K562 (cell line): ENCODE results near the gene KLHL29. TPM values are rescaled to one million over a fixed set of nuclear protein-coding genes. Genes with fewer than 3 reads are reported as not detected.

Experiments used
- ATAC-seq: fragments of 200-7000 bp; cut with Tn5 transposase; 3 replicates; pipeline ENCODE4 v1.9.1; 2020; ENCODE audit warnings: moderate library complexity
- BruUV-seq: library from RNA; stranded (reverse); fragments of 400-500 nt; replicated peaks from 2 replicates; lab custom pipeline; 2021; lab: Mats Ljungman, UMichigan
- CTCF ChIA-PET: fragments of 300-600 bp; formaldehyde crosslinking; extraction: SDS; loops from one replicate; lab custom pipeline; 2021; ENCODE audit warnings: low intra/inter-chr PET ratio; lab: Yijun Ruan, JAX
- POLR2A ChIA-PET: fragments of 300-600, 350-650 bp; sonication (Branson Sonifier 250); formaldehyde crosslinking; extraction: SDS; loops from one replicate; lab custom pipeline; 2021; ENCODE audit warnings: antibody characterized with exemption, inconsistent platforms; lab: Yijun Ruan, JAX
- DNase-seq, 4 experiments: peaks; one replicate each; pipeline versions ENCODE4 v3.0.0 to v3.0.0-alpha.2; 2011 to 2018; ENCODE audit warnings: low spot score in 3 of 4, mixed read lengths in 3 of 4; ENCODE audit errors: extremely low read depth in 1 of 4
- FAIRE-seq: peaks from 2 replicates; lab custom pipeline; 2011; peaks lifted over from hg19 to GRCh38; lab: Jason Lieb, UNC
- H2AFZ ChIP-seq: 2 replicates; pipeline ENCODE4 v1.6.0; 2011; ENCODE audit warnings: low read depth, low read length, control low read depth, inconsistent platforms
- H3K27ac ChIP-seq: fragments of 200-600 bp; 3 replicates; pipeline ENCODE4 v1.8.0; 2011; ENCODE audit warnings: low read depth, mild to moderate bottlenecking, control low read depth, inconsistent platforms, low read length, moderate library complexity, mixed read lengths; ENCODE audit errors: extremely low read depth
- H3K27me3 ChIP-seq, 2 experiments: fragments of 300-600 bp in 1 of 2; 2 replicates in 1 of 2; 3 replicates in 1 of 2; pipeline versions ENCODE4 v1.6.0 to v1.8.0; 2011; ENCODE audit warnings: inconsistent platforms in 2 of 2, low read length in 2 of 2, mild to moderate bottlenecking in 1 of 2, mixed read lengths in 1 of 2, moderate library complexity in 1 of 2; ENCODE audit not compliant: control insufficient read depth in 2 of 2, insufficient read depth in 2 of 2
- H3K36me3 ChIP-seq: fragments of 300-600 bp; 3 replicates; pipeline ENCODE4 v1.8.0; 2011; ENCODE audit warnings: mild to moderate bottlenecking, low read length, inconsistent platforms; ENCODE audit not compliant: control insufficient read depth, insufficient read depth
- H3K4me1 ChIP-seq, 2 experiments: fragments of 200-600 bp in 1 of 2; replicated peaks in 1 of 2; 2 replicates in 1 of 2; 3 replicates in 1 of 2; pipeline versions ENCODE4 v1.5.1 to v1.8.0; 2011; ENCODE audit warnings: inconsistent platforms in 2 of 2, low read length in 2 of 2, mild to moderate bottlenecking in 1 of 2, mixed read lengths in 1 of 2, moderate library complexity in 1 of 2; ENCODE audit not compliant: control insufficient read depth in 2 of 2, insufficient read depth in 2 of 2
- H3K4me2 ChIP-seq: 2 replicates; pipeline ENCODE4 v1.6.1; 2011; ENCODE audit warnings: low read length, control low read depth, inconsistent platforms, mixed read lengths; ENCODE audit not compliant: insufficient read depth
- H3K4me3 ChIP-seq: fragments of 200-600 bp; sonication (generic), shearing (Covaris generic); 2 replicates; pipeline ENCODE4 v1.5.1; 2016; ENCODE audit warnings: control low read depth, inconsistent platforms
- H3K79me2 ChIP-seq: fragments of 200-600 bp; 3 replicates; pipeline ENCODE4 v1.8.0; 2011; ENCODE audit warnings: low read length, inconsistent platforms; ENCODE audit not compliant: control insufficient read depth, insufficient read depth
- H3K9ac ChIP-seq, 2 experiments: 2 replicates each; pipeline versions ENCODE4 v1.6.0 to v1.6.1; 2011; ENCODE audit warnings: low read depth in 2 of 2, low read length in 2 of 2, control low read depth in 1 of 2, inconsistent platforms in 1 of 2, mild to moderate bottlenecking in 1 of 2, mixed read lengths in 1 of 2; ENCODE audit not compliant: insufficient read depth in 1 of 2
- H3K9me1 ChIP-seq: one replicate; pipeline ENCODE4 v1.6.0; 2011; ENCODE audit warnings: inconsistent platforms, mild to moderate bottlenecking, low read length, moderate library complexity; ENCODE audit not compliant: control insufficient read depth, insufficient read depth
- H3K9me3 ChIP-seq: replicated peaks from 2 replicates; pipeline ENCODE4 v1.5.1; 2011; ENCODE audit warnings: low read depth, low read length, inconsistent platforms; ENCODE audit not compliant: control insufficient read depth, insufficient read depth
- H4K20me1 ChIP-seq: replicated peaks from 2 replicates; pipeline ENCODE4 v1.6.1; 2011; ENCODE audit warnings: low read length, inconsistent platforms, mixed read lengths; ENCODE audit not compliant: control insufficient read depth, insufficient read depth
- MYNN ChIP-seq, 2 experiments: sonication (generic); formaldehyde crosslinking in 1 of 2; IDR thresholded peaks; 2 replicates each; pipeline versions ENCODE4 v1.5.0 to v1.6.1; 2016 to 2020; ENCODE audit warnings: antibody characterized with exemption in 1 of 2, missing genetic modification reagents in 1 of 2
- REST ChIP-seq, 2 experiments: fragments of 450-650 bp; formaldehyde crosslinking in 1 of 2; IDR thresholded peaks; 2 replicates each; pipeline versions ENCODE4 v1.4.0 to v1.6.1; 2014 to 2020; ENCODE audit warnings: mild to moderate bottlenecking in 2 of 2, borderline replicate concordance in 1 of 2, low read depth in 1 of 2
- STAT5A ChIP-seq: IDR thresholded peaks from 2 replicates; pipeline ENCODE4 v1.6.1; 2012; ENCODE audit warnings: low read length, inconsistent platforms, borderline replicate concordance
- TSC22D4 ChIP-seq: fragments of 450-650 bp; IDR thresholded peaks from 2 replicates; pipeline ENCODE4 v1.6.1; 2016; ENCODE audit warnings: missing genetic modification characterization, missing biosample characterization, control low read depth
- WGBS: fragments of 100-300 bp; shearing (Covaris generic); methylation state at CpG from one replicate; pipeline ENCODE4 v1.1.6; 2016; ENCODE audit warnings: low coverage, mixed read lengths; ENCODE audit not compliant: insufficient coverage; ENCODE audit errors: missing lambda C conversion rate; 5-methylcytosine and 5-hydroxymethylcytosine counted together
- in situ Hi-C: fragments of 300-500 bp; cut with MboI; formaldehyde crosslinking; loops from 4 replicates; pipeline ENCODE4 v1.15.0; 2018; ENCODE audit warnings: inconsistent platforms, mixed read lengths
- intact Hi-C: fragments of 100-400 bp; cut with micrococcal nuclease; formaldehyde crosslinking; loops from 2 replicates; pipeline ENCODE4 v1.14.2; 2022
- polyA plus RNA-seq, 8 experiments: library from polyadenylated mRNA; depleted of rRNA in 4 of 8; stranded (reverse) in 5 of 8; unstranded in 3 of 8; fragments of >200 nt; fragmentation: Nextera tagmentation in 2 of 8; fragmentation: Illumina TruSeq in 1 of 8; extraction: Ambion mirVana in 2 of 8; extraction: Trizol in 1 of 8; gene quantifications; 2 replicates each; pipeline versions ENCODE4 v1.2.1 to v1.2.3, GENCODE V29; 2011 to 2014; ENCODE audit warnings: inconsistent platforms in 1 of 8, missing spikeins in 1 of 8
- total RNA-seq, 7 experiments: library from RNA; depleted of rRNA in 6 of 7; stranded (reverse); fragments of >200 nt in 6 of 7; fragmentation: Illumina TruSeq in 2 of 7; extraction: Trizol in 2 of 7; gene quantifications; 2 replicates each; pipeline versions ENCODE4 v1.2.1 to v1.2.3, GENCODE V29; 2011 to 2021; ENCODE audit warnings: low replicate concordance in 1 of 7

Gene KLHL29
- total and polyA plus RNA-seq, 9 of the 15 experiments (the other 6 are each of a cell fraction or from before 2014, with no cell fraction given), result 0.03 to 0.31 (median 0.08) TPM; not detected in 1

GRCh38 chr2:23591111-23591510, 206.1 kb downstream of the KLHL29 start:
- ChIA-PET POLR2A (no interaction called here), CTCF (no interaction called here)
- no peaks in the 10 kb centered on the region for H3K9me1 ChIP-seq
- no peak for DNase-seq
- no peaks in the 10 kb centered on the region for H3K79me2 ChIP-seq
- peaks cover 48 to 93% of the 10 kb centered on the region in 2 experiments for H3K27me3 ChIP-seq
- no peaks in the 10 kb centered on the region for H3K9me3 ChIP-seq
- H3K4me1 ChIP-seq, result no peaks in the 10 kb centered on the region
- no peak overlapping the region for H3K27ac ChIP-seq
- no peak overlapping the region; a peak in 1 of 4 replicates for H3K9ac ChIP-seq
- H3K4me3 ChIP-seq, result no peak overlapping the region
- H2AFZ ChIP-seq, result no peak overlapping the region
- H3K4me2 ChIP-seq, result no peak overlapping the region
- H4K20me1 ChIP-seq, result peaks cover 4% of the 10 kb centered on the region; the same call in 1 of the 2 replicates
- in situ Hi-C loops, result no loop called here
- TF ChIP-seq REST (IDR thresholded peaks at IDR 0.05; ENCODE audit: borderline replicate concordance), result no peak
- no peak for TF ChIP-seq REST (CRISPR knock-in tag; IDR thresholded peaks at IDR 0.05; ENCODE audit: low read depth)
- no peak for TF ChIP-seq STAT5A
- no peak for TF ChIP-seq MYNN (IDR thresholded peaks at IDR 0.05)
- TF ChIP-seq MYNN (CRISPR knock-in tag; IDR thresholded peaks at IDR 0.05), result no peak
- TF ChIP-seq TSC22D4 (tag), result no peak
- no peak; the same call in 2 of the 3 replicates for ATAC-seq
- FAIRE-seq, result no peak
- 5% methylated on average over 5 of the region's 7 CpGs for WGBS
- intact Hi-C loops, result no loop called here
- no peaks in the 10 kb centered on the region for H3K36me3 ChIP-seq
- BruUV-seq, result no TSS peak
